HCT116 (cell line): ENCODE data around the gene PROSER3. TPM values are rescaled to one million over a fixed set of nuclear protein-coding genes. Genes with fewer than 3 reads are reported as not detected.

ENCODE experiments used
- ATAC-seq: fragments of 200-7000 bp; cut with Tn5 transposase; 2 replicates; pipeline ENCODE4 v1.9.1; 2020; ENCODE audit warnings: mild to moderate bottlenecking, moderate library complexity
- BruUV-seq: library from RNA; stranded (reverse); fragments of 400-500 nt; replicated peaks from 2 replicates; lab custom pipeline; 2021; lab: Mats Ljungman, UMichigan
- CTCF ChIA-PET: fragments of 300-600 bp; sonication (Branson Sonifier 250); formaldehyde crosslinking; loops from one replicate; lab custom pipeline; 2021; ENCODE audit warnings: antibody characterized with exemption; lab: Charles Lee
- POLR2A ChIA-PET: fragments of 300-600, 350-600 bp; sonication (Branson Sonifier 250); formaldehyde crosslinking; loops from one replicate; lab custom pipeline; 2021; ENCODE audit warnings: antibody characterized with exemption; lab: Charles Lee
- RAD21 ChIA-PET, 2 experiments: fragments of 300-600 bp; sonication (Branson Sonifier 250); formaldehyde crosslinking; loops; one replicate each; lab custom pipeline; 2023; ENCODE audit warnings: low total read pairs in 2 of 2; ENCODE audit not compliant: uncharacterized antibody in 2 of 2, unreplicated experiment in 2 of 2, low non-redundant PET in 1 of 2; lab: Charles Lee
- DNase-seq: peaks from one replicate; pipeline ENCODE4 v3.0.0-alpha.2; 2010; ENCODE audit warnings: low read depth, low spot score
- H2AFZ ChIP-seq: fragments of 200-600 bp; shearing (Covaris generic), sonication (generic); 2 replicates; pipeline ENCODE4 v1.6.1; 2017; ENCODE audit warnings: low read depth, mixed run types, mixed read lengths, antibody characterized with exemption, low read length; ENCODE audit not compliant: poor library complexity, severe bottlenecking
- H3K27ac ChIP-seq: 2 replicates; pipeline ENCODE4 v1.5.1; 2012; ENCODE audit warnings: low read depth, low read length
- H3K27me3 ChIP-seq: fragments of 200-600 bp; sonication (generic); 2 replicates; pipeline ENCODE4 v1.6.1; 2016; ENCODE audit warnings: mixed run types, low read length, mixed read lengths; ENCODE audit not compliant: insufficient read depth
- H3K36me3 ChIP-seq, 2 experiments: fragments of 200-500 bp in 1 of 2; fragments of 200-600 bp in 1 of 2; sonication (Bioruptor generic) in 1 of 2; sonication (generic) in 1 of 2; 2 replicates each; pipeline versions ENCODE4 v1.5.1 to v1.6.1; 2014 to 2016; ENCODE audit warnings: low read length in 2 of 2, inconsistent platforms in 1 of 2, mixed read lengths in 1 of 2, mixed run types in 1 of 2; ENCODE audit not compliant: insufficient read depth in 2 of 2, control insufficient read depth in 1 of 2
- H3K4me1 ChIP-seq, 2 experiments: fragments of 200-600 bp in 1 of 2; sonication (generic) in 1 of 2; 2 replicates each; pipeline versions ENCODE4 v1.5.1 to v1.6.1; 2012 to 2017; ENCODE audit warnings: low read length in 2 of 2, inconsistent platforms in 1 of 2, mild to moderate bottlenecking in 1 of 2, mixed read lengths in 1 of 2, mixed run types in 1 of 2, moderate library complexity in 1 of 2; ENCODE audit not compliant: insufficient read depth in 2 of 2, control insufficient read depth in 1 of 2
- H3K4me2 ChIP-seq: fragments of 200-600 bp; sonication (generic); 2 replicates; pipeline ENCODE4 v1.6.1; 2017; ENCODE audit warnings: mixed run types, low read length, mixed read lengths
- H3K4me3 ChIP-seq, 2 experiments: fragments of 200-600 bp in 1 of 2; sonication (generic) in 1 of 2; replicated peaks in 1 of 2; 2 replicates each; pipeline ENCODE4 v1.5.1; 2011 to 2016; ENCODE audit warnings: low read length in 2 of 2, control low read depth in 1 of 2, low read depth in 1 of 2, mild to moderate bottlenecking in 1 of 2, mixed read lengths in 1 of 2, mixed run types in 1 of 2
- H3K79me2 ChIP-seq: fragments of 200-600 bp; sonication (generic); 2 replicates; pipeline ENCODE4 v1.6.1; 2017; ENCODE audit warnings: mild to moderate bottlenecking, mixed run types, low read length, moderate library complexity, mixed read lengths; ENCODE audit not compliant: insufficient read depth
- H3K9ac ChIP-seq: fragments of 200-600 bp; sonication (generic); 2 replicates; pipeline ENCODE4 v1.6.1; 2016; ENCODE audit warnings: low read length, mixed read lengths
- H3K9me2 ChIP-seq: fragments of 200-600 bp; sonication (generic), shearing (Covaris generic); 2 replicates; pipeline ENCODE4 v1.6.1; 2017; ENCODE audit warnings: mixed run types, mild to moderate bottlenecking, moderate library complexity; ENCODE audit not compliant: insufficient read depth
- H3K9me3 ChIP-seq, 2 experiments: fragments of 200-500 bp in 1 of 2; fragments of 200-600 bp in 1 of 2; sonication (Bioruptor generic) in 1 of 2; sonication (generic) in 1 of 2; 2 replicates each; pipeline ENCODE4 v1.6.1; 2014 to 2017; ENCODE audit warnings: low read length in 2 of 2, mixed read lengths in 2 of 2, inconsistent platforms in 1 of 2, low read depth in 1 of 2, mild to moderate bottlenecking in 1 of 2, mixed run types in 1 of 2, moderate library complexity in 1 of 2; ENCODE audit not compliant: control insufficient read depth in 1 of 2, insufficient read depth in 1 of 2
- H4K20me1 ChIP-seq: fragments of 200-600 bp; sonication (generic), shearing (Covaris generic); 2 replicates; pipeline ENCODE4 v1.6.1; 2017; ENCODE audit warnings: mixed run types, mild to moderate bottlenecking, moderate library complexity; ENCODE audit not compliant: insufficient read depth
- CBX3 ChIP-seq: IDR thresholded peaks from 2 replicates; pipeline ENCODE4 v1.6.1; 2012; ENCODE audit warnings: low read depth
- CEBPB ChIP-seq: IDR thresholded peaks from 2 replicates; pipeline ENCODE4 v1.6.1; 2012; ENCODE audit warnings: low read depth
- EGR1 ChIP-seq: IDR thresholded peaks from 2 replicates; pipeline ENCODE4 v1.6.1; 2012; ENCODE audit warnings: low read depth
- ELF1 ChIP-seq: IDR thresholded peaks from 2 replicates; pipeline ENCODE4 v1.6.1; 2012; ENCODE audit warnings: low read depth, borderline replicate concordance
- EZH2 ChIP-seq: fragments of 200-600 bp; sonication (generic); IDR thresholded peaks from 2 replicates; pipeline ENCODE4 v1.6.1; 2017; ENCODE audit warnings: antibody characterized with exemption, mixed run types
- EZH2phosphoT487 ChIP-seq: fragments of 200-600 bp; IDR thresholded peaks from 2 replicates; pipeline ENCODE4 v1.6.1; 2018; ENCODE audit warnings: antibody characterized with exemption, borderline replicate concordance
- JUND ChIP-seq: IDR thresholded peaks from 2 replicates; pipeline ENCODE4 v1.6.1; 2012
- POLR2A ChIP-seq: IDR thresholded peaks from 2 replicates; pipeline ENCODE4 v1.7.0; 2011; ENCODE audit warnings: borderline replicate concordance; ENCODE audit not compliant: insufficient read depth, insufficient read length; ENCODE audit errors: extremely low read depth
- POLR2AphosphoS5 ChIP-seq: IDR thresholded peaks from 2 replicates; pipeline ENCODE4 v1.6.1; 2011; ENCODE audit warnings: mild to moderate bottlenecking, low read depth, low read length, moderate library complexity
- RAD21 ChIP-seq: IDR thresholded peaks from 2 replicates; pipeline ENCODE4 v1.6.1; 2012; ENCODE audit warnings: low read depth, mild to moderate bottlenecking
- SIN3A ChIP-seq: IDR thresholded peaks from 2 replicates; pipeline ENCODE4 v1.6.1; 2012; ENCODE audit warnings: low read depth
- SP1 ChIP-seq: IDR thresholded peaks from 2 replicates; pipeline ENCODE4 v1.6.1; 2012; ENCODE audit warnings: low read depth
- TCF7L2 ChIP-seq: IDR thresholded peaks from 2 replicates; pipeline ENCODE4 v1.7.0; 2011; ENCODE audit warnings: borderline replicate concordance, inconsistent platforms; ENCODE audit not compliant: insufficient read depth, insufficient read length; ENCODE audit errors: extremely low read depth
- ZFX ChIP-seq: fragments of 450-650 bp; IDR thresholded peaks from 2 replicates; pipeline ENCODE4 v1.6.1; 2017
- ZNF274 ChIP-seq: fragments of 200-500 bp; sonication (Bioruptor generic); IDR thresholded peaks from 2 replicates; pipeline ENCODE4 v1.6.1; 2014; ENCODE audit warnings: mild to moderate bottlenecking, low read depth, low read length, inconsistent platforms
- intact Hi-C: fragments of 100-400 bp; cut with micrococcal nuclease; formaldehyde crosslinking; loops from 2 replicates; pipeline ENCODE4 v1.10.0; 2022
- total RNA-seq: library from RNA; stranded (reverse); gene quantifications from one replicate; pipeline ENCODE4 v1.2.1, GENCODE V29; 2021; ENCODE audit not compliant: unreplicated experiment
- TF ChIP-seq, protein P1 (sequence below), 3 experiments: fragments of 200-600 bp in 1 of 3; sonication (generic) in 1 of 3; IDR thresholded peaks in 2 of 3; conservative IDR thresholded peaks in 1 of 3; 2 replicates each; pipeline ENCODE4 v1.5.1; 2012 to 2017; ENCODE audit warnings: low read depth in 2 of 3, low read length in 2 of 3, antibody characterized with exemption in 1 of 3, borderline replicate concordance in 1 of 3, control low read depth in 1 of 3, mild to moderate bottlenecking in 1 of 3, mixed read lengths in 1 of 3, mixed run types in 1 of 3, moderate library complexity in 1 of 3; ENCODE audit not compliant: insufficient read depth in 1 of 3
- TF ChIP-seq, protein P2 (sequence below): IDR thresholded peaks from 2 replicates; pipeline ENCODE4 v1.6.1; 2011; ENCODE audit warnings: mild to moderate bottlenecking, low read length, moderate library complexity; ENCODE audit not compliant: insufficient replicate concordance; ENCODE audit errors: extremely low read depth
- TF ChIP-seq, protein P3 (sequence below): IDR thresholded peaks from 2 replicates; pipeline ENCODE4 v1.6.1; 2012
- TF ChIP-seq, protein P4 (sequence below): IDR thresholded peaks from 2 replicates; pipeline ENCODE4 v1.6.1; 2012

Gene PROSER3
- total RNA-seq, 1 experiment from 2014 or later, result 42.5 TPM

DNA sequence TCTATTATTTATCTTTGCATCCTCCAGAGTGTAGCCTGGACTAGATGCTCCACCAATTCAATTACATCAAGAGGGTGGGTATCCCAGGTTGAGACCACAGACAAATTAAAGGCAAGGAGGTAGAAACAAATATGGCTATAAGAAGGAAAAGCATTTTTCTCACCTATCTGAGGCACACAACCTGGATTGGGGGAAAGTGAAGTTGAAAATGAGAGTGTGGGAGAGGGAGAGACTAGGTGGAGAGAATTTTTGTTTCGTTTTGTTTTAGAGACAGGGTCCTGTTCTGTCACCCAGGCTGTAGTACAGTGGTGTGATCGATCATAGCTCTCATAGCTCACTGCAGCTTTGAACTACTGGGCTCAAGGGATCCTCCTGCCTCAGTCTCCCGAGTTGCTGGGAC lies 60.5 kb downstream of the PROSER3 start:
- no peak for ATAC-seq
- no peaks in the 10 kb centered on the region; the same call in 1 of the 2 replicates for H3K27me3 ChIP-seq
- no peak overlapping the region for H2AFZ ChIP-seq
- TF ChIP-seq ZNF274 (no peak), EGR1 (no peak), TCF7L2 (no peak), ELF1 (no peak), SIN3A (no peak), EZH2phosphoT487 (no peak), EZH2 (no peak), JUND (no peak), SP1 (no peak), POLR2AphosphoS5 (no peak), POLR2A (no peak), RAD21 (no peak), CEBPB (no peak), CBX3 (no peak), ZFX (no peak)
- TF ChIP-seq, protein P1, sequence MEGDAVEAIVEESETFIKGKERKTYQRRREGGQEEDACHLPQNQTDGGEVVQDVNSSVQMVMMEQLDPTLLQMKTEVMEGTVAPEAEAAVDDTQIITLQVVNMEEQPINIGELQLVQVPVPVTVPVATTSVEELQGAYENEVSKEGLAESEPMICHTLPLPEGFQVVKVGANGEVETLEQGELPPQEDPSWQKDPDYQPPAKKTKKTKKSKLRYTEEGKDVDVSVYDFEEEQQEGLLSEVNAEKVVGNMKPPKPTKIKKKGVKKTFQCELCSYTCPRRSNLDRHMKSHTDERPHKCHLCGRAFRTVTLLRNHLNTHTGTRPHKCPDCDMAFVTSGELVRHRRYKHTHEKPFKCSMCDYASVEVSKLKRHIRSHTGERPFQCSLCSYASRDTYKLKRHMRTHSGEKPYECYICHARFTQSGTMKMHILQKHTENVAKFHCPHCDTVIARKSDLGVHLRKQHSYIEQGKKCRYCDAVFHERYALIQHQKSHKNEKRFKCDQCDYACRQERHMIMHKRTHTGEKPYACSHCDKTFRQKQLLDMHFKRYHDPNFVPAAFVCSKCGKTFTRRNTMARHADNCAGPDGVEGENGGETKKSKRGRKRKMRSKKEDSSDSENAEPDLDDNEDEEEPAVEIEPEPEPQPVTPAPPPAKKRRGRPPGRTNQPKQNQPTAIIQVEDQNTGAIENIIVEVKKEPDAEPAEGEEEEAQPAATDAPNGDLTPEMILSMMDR (IDR thresholded peaks at IDR 0.05 in 2 of 3, conservative IDR thresholded peaks at IDR 0.05 in 1 of 3; ENCODE audit: borderline replicate concordance in 1 of 3, insufficient read depth in 1 of 3, low read depth in 2 of 3, low read length in 2 of 3), result no peak
- TF ChIP-seq, protein P2, sequence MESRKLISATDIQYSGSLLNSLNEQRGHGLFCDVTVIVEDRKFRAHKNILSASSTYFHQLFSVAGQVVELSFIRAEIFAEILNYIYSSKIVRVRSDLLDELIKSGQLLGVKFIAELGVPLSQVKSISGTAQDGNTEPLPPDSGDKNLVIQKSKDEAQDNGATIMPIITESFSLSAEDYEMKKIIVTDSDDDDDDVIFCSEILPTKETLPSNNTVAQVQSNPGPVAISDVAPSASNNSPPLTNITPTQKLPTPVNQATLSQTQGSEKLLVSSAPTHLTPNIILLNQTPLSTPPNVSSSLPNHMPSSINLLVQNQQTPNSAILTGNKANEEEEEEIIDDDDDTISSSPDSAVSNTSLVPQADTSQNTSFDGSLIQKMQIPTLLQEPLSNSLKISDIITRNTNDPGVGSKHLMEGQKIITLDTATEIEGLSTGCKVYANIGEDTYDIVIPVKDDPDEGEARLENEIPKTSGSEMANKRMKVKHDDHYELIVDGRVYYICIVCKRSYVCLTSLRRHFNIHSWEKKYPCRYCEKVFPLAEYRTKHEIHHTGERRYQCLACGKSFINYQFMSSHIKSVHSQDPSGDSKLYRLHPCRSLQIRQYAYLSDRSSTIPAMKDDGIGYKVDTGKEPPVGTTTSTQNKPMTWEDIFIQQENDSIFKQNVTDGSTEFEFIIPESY, result no peak
- TF ChIP-seq, protein P3, sequence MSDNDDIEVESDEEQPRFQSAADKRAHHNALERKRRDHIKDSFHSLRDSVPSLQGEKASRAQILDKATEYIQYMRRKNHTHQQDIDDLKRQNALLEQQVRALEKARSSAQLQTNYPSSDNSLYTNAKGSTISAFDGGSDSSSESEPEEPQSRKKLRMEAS, result no peak
- TF ChIP-seq, protein P4, sequence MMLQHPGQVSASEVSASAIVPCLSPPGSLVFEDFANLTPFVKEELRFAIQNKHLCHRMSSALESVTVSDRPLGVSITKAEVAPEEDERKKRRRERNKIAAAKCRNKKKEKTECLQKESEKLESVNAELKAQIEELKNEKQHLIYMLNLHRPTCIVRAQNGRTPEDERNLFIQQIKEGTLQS, result no peak
- no peaks in the 10 kb centered on the region for H3K79me2 ChIP-seq
- H3K4me3 ChIP-seq, result no peak overlapping the region
- H3K9me3 ChIP-seq, result no peaks in the 10 kb centered on the region
- no peak overlapping the region for H3K27ac ChIP-seq
- H3K4me1 ChIP-seq, result peaks cover 0 to 8% of the 10 kb centered on the region in 2 experiments; a peak in 2 of 4 replicates
- RAD21 ChIA-PET, result interaction anchor here in 1 of 2 experiments (0.6 kb wide), 1 partner anchor 96 kb away, joined by 3 read pairs; no protein-coding TSS in a partner anchor
- no peaks in the 10 kb centered on the region for H4K20me1 ChIP-seq
- no TSS peak for BruUV-seq
- POLR2A ChIA-PET, result no interaction called here
- H3K9me2 ChIP-seq, result no peaks in the 10 kb centered on the region
- no peaks in the 10 kb centered on the region for H3K36me3 ChIP-seq
- intact Hi-C loops, result no loop called here
- DNase-seq, result no peak
- CTCF ChIA-PET, result no interaction called here
- no peak overlapping the region for H3K9ac ChIP-seq
- no peak overlapping the region for H3K4me2 ChIP-seq
